Spleen (tissue), 11 donors: ENCODE results near the gene PACRG. TPM values are rescaled to one million over a fixed set of nuclear protein-coding genes. Genes with fewer than 3 reads are reported as not detected.
A peak's percentile ranks its signal among the peaks of the same experiment; 100 is the strongest.

Source experiments
- DNase-seq: peaks from one replicate; pipeline ENCODE4 v3.0.0-alpha.2; 2020
- H3K27ac ChIP-seq, 8 donors: fragments of 200-600 bp; sonication (generic) in 7 of 8; 1 replicate in 4 of 8; 2 replicates in 4 of 8; pipeline versions ENCODE4 v1.5.0 to v1.8.0; 2016 to 2021; ENCODE audit warnings: inconsistent platforms in 4 of 8, mild to moderate bottlenecking in 4 of 8, moderate library complexity in 1 of 8
- H3K27me3 ChIP-seq, 7 donors: fragments of 200-600 bp; sonication (generic) in 6 of 7; replicated peaks in 1 of 7; 1 replicate in 4 of 7; 2 replicates in 3 of 7; pipeline versions ENCODE4 v1.5.0 to v1.8.0; 2016 to 2021; ENCODE audit warnings: inconsistent platforms in 3 of 7, mild to moderate bottlenecking in 1 of 7
- H3K36me3 ChIP-seq, 6 donors: fragments of 200-600 bp; sonication (generic) in 5 of 6; 1 replicate in 4 of 6; 2 replicates in 2 of 6; pipeline versions ENCODE4 v1.5.0 to v1.8.0; 2016 to 2021; ENCODE audit warnings: inconsistent platforms in 2 of 6
- H3K4me1 ChIP-seq, 6 donors: fragments of 200-600 bp; sonication (generic) in 5 of 6; 1 replicate in 3 of 6; 2 replicates in 3 of 6; pipeline versions ENCODE4 v1.5.0 to v1.8.0; 2016 to 2021; ENCODE audit warnings: inconsistent platforms in 3 of 6
- H3K4me3 ChIP-seq, 8 donors: fragments of 200-600 bp; sonication (generic) in 7 of 8; 1 replicate in 4 of 8; 2 replicates in 4 of 8; pipeline versions ENCODE4 v1.5.0 to v1.8.0; 2016 to 2021; ENCODE audit warnings: inconsistent platforms in 4 of 8, mild to moderate bottlenecking in 4 of 8, moderate library complexity in 2 of 8
- H3K9me3 ChIP-seq, 8 donors: fragments of 200-600 bp; sonication (generic) in 7 of 8; 1 replicate in 4 of 8; 2 replicates in 4 of 8; pipeline versions ENCODE4 v1.5.0 to v1.8.0; 2016 to 2021; ENCODE audit warnings: inconsistent platforms in 4 of 8
- POLR2A ChIP-seq, 3 donors: fragments of 450-650 bp; IDR thresholded peaks; one replicate each; pipeline ENCODE4 v1.5.1; 2017; ENCODE audit warnings: antibody characterized with exemption in 3 of 3, mild to moderate bottlenecking in 1 of 3
- POLR2AphosphoS5 ChIP-seq, 3 donors: sonication (generic); formaldehyde crosslinking; IDR thresholded peaks; one replicate each; pipeline ENCODE4 v1.5.1; 2017; ENCODE audit warnings: antibody characterized with exemption in 3 of 3
- WGBS, 5 donors: extraction: QIAGEN DNeasy Blood & Tissue Kit in 3 of 5; methylation state at CpG; one replicate each; pipeline versions ENCODE4 v1.1.5 to v1.1.7; 2013 to 2018; 5-methylcytosine and 5-hydroxymethylcytosine counted together
- intact Hi-C: fragments of 100-400 bp; cut with DNase I; formaldehyde crosslinking; loops from one replicate; pipeline ENCODE4 v1.15.0; 2023; ENCODE audit warnings: low total_unique reads
- polyA plus RNA-seq, 3 donors: library from polyadenylated mRNA; stranded (reverse); fragments of 200-250 nt; gene quantifications; one replicate each; pipeline ENCODE4 v1.2.1, GENCODE V29; 2013
- total RNA-seq, 7 donors: library from RNA; depleted of rRNA in 3 of 7; stranded (reverse); fragments of >200 nt in 3 of 7; fragmentation: NEBNext Ultra II Directional in 4 of 7; extraction: Animal tissue kit (Norgen Biotek cat#: 25700) in 4 of 7; gene quantifications; one replicate each; pipeline versions ENCODE4 v1.1.0 to v1.2.1, GENCODE V29; 2016 to 2021
- TF ChIP-seq, protein P1 (sequence below), 11 experiments: fragments of 200-600 bp in 7 of 11; fragments of 450-650 bp in 4 of 11; sonication (generic) in 4 of 11; IDR thresholded peaks in 8 of 11; conservative IDR thresholded peaks in 3 of 11; 1 replicate in 7 of 11; 2 replicates in 4 of 11; pipeline versions ENCODE4 v1.4.0 to v1.8.0; 2016 to 2021; ENCODE audit warnings: antibody characterized with exemption in 11 of 11, inconsistent platforms in 4 of 11, mild to moderate bottlenecking in 1 of 11
- donor health status: healthy with polysubstance abuse.
- donor health status: DM: no; HTN: no; CAD: no; lungs with moderate emphysema.
- donor health status: DM: no; HTN: no; CAD: no.
- donor health status: Bipolar disorder and iron deficiency.
- donor health status: healthy.
- donor health status: DM: no; HTN: no; CAD: no.
- donor health status: DM: yes; HTN: yes; CAD: no.

Gene PACRG
- total and polyA plus RNA-seq, 10 donors: 0.32 to 2.0 (median 1.0) TPM; not detected in 5

DNA sequence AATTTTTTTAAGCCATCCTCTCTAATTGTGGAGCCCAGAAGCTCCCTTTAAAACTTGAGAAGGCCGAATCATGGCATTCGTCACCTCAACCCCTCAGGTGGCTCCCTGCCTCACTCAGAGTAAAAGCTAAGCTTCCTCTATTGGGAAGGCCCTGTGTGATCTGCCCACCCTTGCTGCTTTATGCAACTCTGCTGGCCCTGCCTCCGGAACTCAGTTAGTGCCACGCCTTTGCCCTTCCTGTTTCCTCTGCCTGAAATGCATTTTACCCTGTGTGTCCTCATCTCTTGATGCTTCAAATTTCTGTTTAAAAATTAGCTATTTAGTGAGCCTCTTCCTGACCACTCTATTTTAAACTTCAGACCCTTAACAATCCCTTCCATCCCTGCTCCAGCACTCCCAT is 5.7 kb downstream of the PACRG start:
- intact Hi-C loops: no loop called here
- 44 to 62% (median 49%) methylated on average over 4 of the region's 4 CpGs for WGBS, 5 donors
- no peak for DNase-seq
- H3K9me3 ChIP-seq: peaks cover 0 to 10% (median 8%) of the 10 kb centered on the region in 8 donors
- no peaks in the 10 kb centered on the region for H3K27me3 ChIP-seq
- H3K4me3 ChIP-seq: no peak overlapping the region
- H3K36me3 ChIP-seq: no peaks in the 10 kb centered on the region
- no peaks in the 10 kb centered on the region for H3K4me1 ChIP-seq
- TF ChIP-seq POLR2A (IDR thresholded peaks at IDR 0.05) (no peak), POLR2AphosphoS5 (IDR thresholded peaks at IDR 0.05) (peak in 1 of 3 donors; percentile 40)
- peak overlapping the region in 4 of 8 donors; percentile 9 to 58 (median 34) for H3K27ac ChIP-seq

DNA sequence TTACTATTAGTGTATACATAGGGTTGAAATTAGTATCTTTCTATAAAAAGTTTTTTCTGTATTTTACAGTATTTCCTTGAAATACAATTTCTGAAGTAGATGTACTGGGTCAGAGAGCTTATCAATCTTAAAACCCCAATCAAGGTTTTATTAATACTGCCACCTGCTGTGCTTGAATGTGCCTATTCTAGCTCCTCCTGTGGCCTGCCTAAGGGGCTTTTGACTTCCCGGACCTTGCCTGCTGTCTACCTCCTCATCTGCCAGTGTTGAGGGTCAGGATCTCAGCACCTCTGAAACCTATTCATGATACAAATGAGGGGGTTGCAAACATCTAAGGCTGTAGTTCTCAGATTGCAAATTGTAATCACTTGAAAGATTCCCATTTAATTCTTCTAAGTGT is 9.2 kb downstream of the PACRG start:
- intact Hi-C loops: no loop called here
- Histone ChIP-seq H3K27ac (no peak overlapping the region), H3K9me3 (no peaks in the 10 kb centered on the region), H3K4me3 (no peak overlapping the region), H3K36me3 (no peaks in the 10 kb centered on the region), H3K27me3 (no peaks in the 10 kb centered on the region), H3K4me1 (no peaks in the 10 kb centered on the region)
- TF ChIP-seq, protein P1, sequence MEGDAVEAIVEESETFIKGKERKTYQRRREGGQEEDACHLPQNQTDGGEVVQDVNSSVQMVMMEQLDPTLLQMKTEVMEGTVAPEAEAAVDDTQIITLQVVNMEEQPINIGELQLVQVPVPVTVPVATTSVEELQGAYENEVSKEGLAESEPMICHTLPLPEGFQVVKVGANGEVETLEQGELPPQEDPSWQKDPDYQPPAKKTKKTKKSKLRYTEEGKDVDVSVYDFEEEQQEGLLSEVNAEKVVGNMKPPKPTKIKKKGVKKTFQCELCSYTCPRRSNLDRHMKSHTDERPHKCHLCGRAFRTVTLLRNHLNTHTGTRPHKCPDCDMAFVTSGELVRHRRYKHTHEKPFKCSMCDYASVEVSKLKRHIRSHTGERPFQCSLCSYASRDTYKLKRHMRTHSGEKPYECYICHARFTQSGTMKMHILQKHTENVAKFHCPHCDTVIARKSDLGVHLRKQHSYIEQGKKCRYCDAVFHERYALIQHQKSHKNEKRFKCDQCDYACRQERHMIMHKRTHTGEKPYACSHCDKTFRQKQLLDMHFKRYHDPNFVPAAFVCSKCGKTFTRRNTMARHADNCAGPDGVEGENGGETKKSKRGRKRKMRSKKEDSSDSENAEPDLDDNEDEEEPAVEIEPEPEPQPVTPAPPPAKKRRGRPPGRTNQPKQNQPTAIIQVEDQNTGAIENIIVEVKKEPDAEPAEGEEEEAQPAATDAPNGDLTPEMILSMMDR (IDR thresholded peaks at IDR 0.05 in 8 of 11, conservative IDR thresholded peaks at IDR 0.05 in 3 of 11): peak in 3 of 11 experiments; percentile 14 to 33 (median 18)
- no peak for TF ChIP-seq POLR2AphosphoS5 (IDR thresholded peaks at IDR 0.05)
- no peak for DNase-seq
- WGBS, 5 donors: 35 to 65% (median 50%) methylated on average over 1 of the region's 1 CpG

DNA sequence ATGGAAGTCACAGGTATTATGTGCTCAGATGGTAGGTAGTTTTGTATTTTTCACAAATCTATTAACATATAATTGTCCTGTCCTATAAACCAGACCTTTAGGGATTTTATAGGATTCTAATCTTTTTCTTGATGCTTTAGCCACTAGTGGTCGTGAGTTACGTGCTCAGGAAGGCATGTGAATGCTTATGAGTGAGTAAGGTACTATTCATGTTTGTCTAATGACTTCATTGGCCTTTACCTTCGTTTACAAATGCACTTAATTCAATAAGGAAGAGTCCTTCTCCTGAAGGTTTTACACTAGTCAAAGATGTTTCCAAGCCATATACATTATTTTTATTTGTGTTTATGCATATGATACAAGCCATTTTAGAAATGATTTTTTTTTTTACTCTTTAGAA is 23.0 kb downstream of the PACRG start:
- DNase-seq: no peak
- H3K27me3 ChIP-seq: no peaks in the 10 kb centered on the region
- H3K27ac ChIP-seq: no peak overlapping the region
- H3K36me3 ChIP-seq: no peaks in the 10 kb centered on the region
- intact Hi-C loops: no loop called here
- no peaks in the 10 kb centered on the region for H3K9me3 ChIP-seq
- no peaks in the 10 kb centered on the region for H3K4me1 ChIP-seq
- TF ChIP-seq POLR2A (IDR thresholded peaks at IDR 0.05) (no peak), POLR2AphosphoS5 (IDR thresholded peaks at IDR 0.05) (no peak)
- TF ChIP-seq, protein P1 (IDR thresholded peaks at IDR 0.05 in 8 of 11, conservative IDR thresholded peaks at IDR 0.05 in 3 of 11): no peak
- no peak overlapping the region for H3K4me3 ChIP-seq
- WGBS, 5 donors: 50 to 73% (median 67%) methylated on average over 3 of the region's 3 CpGs

DNA sequence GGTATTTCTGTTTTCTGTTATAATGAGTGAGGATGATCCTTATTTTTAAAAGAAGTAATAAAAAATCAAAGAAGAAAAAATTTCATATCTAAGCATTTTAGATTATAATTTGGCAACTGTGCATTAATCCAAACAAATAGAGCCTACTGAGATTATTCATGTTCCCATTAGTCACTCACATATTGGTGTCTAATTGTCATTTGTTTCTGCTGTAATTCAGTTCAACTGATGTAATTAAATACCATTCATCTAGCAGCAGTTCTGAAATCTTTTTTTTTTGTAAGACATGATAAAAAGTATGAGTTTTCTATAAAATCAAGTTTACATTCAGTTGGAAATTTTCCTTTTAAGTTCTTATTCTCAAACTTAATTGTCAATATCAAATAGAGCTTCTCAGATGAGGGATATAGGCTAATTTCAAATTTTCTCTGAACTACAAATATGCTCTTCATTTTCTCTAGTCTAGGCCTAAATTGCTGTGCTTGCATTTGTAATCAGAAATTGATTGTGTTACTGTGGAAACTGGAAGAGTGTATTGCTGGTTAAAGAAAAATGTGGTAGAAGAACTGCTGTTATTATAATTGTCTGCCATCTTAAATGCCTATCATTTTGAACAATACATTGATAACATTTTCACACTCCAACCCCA is 23.6 kb downstream of the PACRG start:
- intact Hi-C loops: no loop called here
- H3K36me3 ChIP-seq: no peaks in the 10 kb centered on the region
- no peak overlapping the region for H3K27ac ChIP-seq
- TF ChIP-seq POLR2AphosphoS5 (IDR thresholded peaks at IDR 0.05): no peak
- TF ChIP-seq POLR2A (IDR thresholded peaks at IDR 0.05): no peak
- TF ChIP-seq, protein P1 (IDR thresholded peaks at IDR 0.05 in 8 of 11, conservative IDR thresholded peaks at IDR 0.05 in 3 of 11): no peak
- H3K4me3 ChIP-seq: no peak overlapping the region
- H3K4me1 ChIP-seq: no peaks in the 10 kb centered on the region
- DNase-seq: no peak
- H3K27me3 ChIP-seq: no peaks in the 10 kb centered on the region
- H3K9me3 ChIP-seq: no peaks in the 10 kb centered on the region
